SU-DHL-6 (cell line): ENCODE results near the gene GSE1.

Experiments
- H2AFZ ChIP-seq: fragments of 200-600 bp; sonication (generic); 2 replicates; pipeline ENCODE4 v1.6.1; 2014; ENCODE audit warnings: low read depth, mild to moderate bottlenecking, moderate library complexity, mixed read lengths, antibody characterized with exemption, low read length; ENCODE audit not compliant: severe bottlenecking
- H3F3A ChIP-seq: fragments of 200-600 bp; shearing (Covaris generic); 2 replicates; pipeline ENCODE4 v1.6.0; 2016; ENCODE audit warnings: antibody characterized with exemption, mild to moderate bottlenecking; ENCODE audit not compliant: insufficient read depth
- H3K27ac ChIP-seq: fragments of 200-600 bp; sonication (generic); 2 replicates; pipeline ENCODE4 v1.5.1; 2016; ENCODE audit warnings: low read depth, mild to moderate bottlenecking, low read length, moderate library complexity, mixed read lengths
- H3K27me3 ChIP-seq: fragments of 200-600 bp; sonication (generic), shearing (Covaris generic); 2 replicates; pipeline ENCODE4 v1.6.0; 2014; ENCODE audit warnings: mild to moderate bottlenecking, low read length
- H3K36me3 ChIP-seq: fragments of 200-600 bp; sonication (generic); 2 replicates; pipeline ENCODE4 v1.6.1; 2014; ENCODE audit warnings: mild to moderate bottlenecking, low read length, mixed read lengths
- H3K4me2 ChIP-seq: fragments of 300-600, 200-600 bp; shearing (Covaris generic), sonication (generic); 2 replicates; pipeline ENCODE4 v1.6.0; 2014; ENCODE audit warnings: low read length, low read depth, mild to moderate bottlenecking; ENCODE audit not compliant: poor library complexity, severe bottlenecking
- H3K4me3 ChIP-seq: fragments of 200-600 bp; sonication (generic); 2 replicates; pipeline ENCODE4 v1.5.1; 2014; ENCODE audit warnings: antibody characterized with exemption, low read length, mild to moderate bottlenecking, mixed read lengths; ENCODE audit not compliant: insufficient read depth, poor library complexity, severe bottlenecking
- H3K79me2 ChIP-seq: fragments of 200-600 bp; sonication (generic); 2 replicates; pipeline ENCODE4 v1.6.1; 2014; ENCODE audit warnings: mild to moderate bottlenecking, low read length, moderate library complexity; ENCODE audit not compliant: insufficient read depth
- H3K9ac ChIP-seq: fragments of 200-600 bp; sonication (generic); 2 replicates; pipeline ENCODE4 v1.7.0; 2014; ENCODE audit warnings: mild to moderate bottlenecking, low read length
- H3K9me2 ChIP-seq: fragments of 200-600 bp; sonication (generic); replicated peaks from 2 replicates; pipeline ENCODE4 v1.6.1; 2014; ENCODE audit warnings: low read length; ENCODE audit not compliant: insufficient read depth
- H3K9me3 ChIP-seq: fragments of 200-600 bp; sonication (generic); 2 replicates; pipeline ENCODE4 v1.6.1; 2014; ENCODE audit warnings: low read length, mixed read lengths; ENCODE audit not compliant: insufficient read depth
- H4K20me1 ChIP-seq: fragments of 200-600 bp; sonication (generic); 2 replicates; pipeline ENCODE4 v1.6.1; 2014; ENCODE audit warnings: low read depth, mild to moderate bottlenecking, antibody characterized with exemption, low read length, moderate library complexity, mixed read lengths
- CTCF ChIP-seq: fragments of 200-600 bp; sonication (generic); IDR thresholded peaks from one replicate; pipeline ENCODE4 v1.5.1; 2017; ENCODE audit warnings: antibody characterized with exemption, mild to moderate bottlenecking, low read length, moderate library complexity; ENCODE audit not compliant: insufficient read depth, poor library complexity, severe bottlenecking
- EZH2phosphoT487 ChIP-seq: fragments of 200-600 bp; sonication (generic), shearing (Covaris generic); conservative IDR thresholded peaks from 2 replicates; pipeline ENCODE4 v1.6.1; 2018; ENCODE audit warnings: mild to moderate bottlenecking, antibody characterized with exemption, low read length, moderate library complexity, mixed read lengths

Gene GSE1

GRCh38 chr16:85612191-85612800, 826 bp upstream of the GSE1 start:
- Histone ChIP-seq H3K4me2 (peak overlapping the region; percentile 65), H3K4me3 (peak overlapping the region; percentile 55), H2AFZ (no peak overlapping the region), H3K27me3 (no peaks in the 10 kb centered on the region), H3K9me3 (no peaks in the 10 kb centered on the region), H3F3A (no peaks in the 10 kb centered on the region; the same call in 1 of the 2 replicates), H4K20me1 (no peaks in the 10 kb centered on the region), H3K9me2 (no peaks in the 10 kb centered on the region), H3K27ac (no peak overlapping the region), H3K9ac (peak overlapping the region; percentile 52; the same call in 1 of the 2 replicates), H3K79me2 (no peaks in the 10 kb centered on the region), H3K36me3 (no peaks in the 10 kb centered on the region)
- TF ChIP-seq CTCF (no peak), EZH2phosphoT487 (no peak)

- H3F3A ChIP-seq, result no peaks in the 10 kb centered on the region; the same call in 1 of the 2 replicates
- peak overlapping the region; percentile 65 for H3K4me2 ChIP-seq
- H3K36me3 ChIP-seq, result no peaks in the 10 kb centered on the region
- H3K79me2 ChIP-seq, result no peaks in the 10 kb centered on the region
- H3K4me3 ChIP-seq, result peak overlapping the region; percentile 55
- TF ChIP-seq CTCF (no peak), EZH2phosphoT487 (no peak)
- peak overlapping the region; percentile 52 for H3K9ac ChIP-seq
- peak overlapping the region; percentile 46; the same call in 1 of the 2 replicates for H3K27ac ChIP-seq
- H3K9me3 ChIP-seq, result no peaks in the 10 kb centered on the region
- peak overlapping the region; percentile 55 for H2AFZ ChIP-seq
- H3K9me2 ChIP-seq, result no peaks in the 10 kb centered on the region
- H3K27me3 ChIP-seq, result no peaks in the 10 kb centered on the region
- H4K20me1 ChIP-seq, result no peaks in the 10 kb centered on the region
Observed at GRCh38 chr16:85613604-85614337, 649 bp downstream of the GSE1 start.

GRCh38 chr16:85614338-85615013, 1.4 kb downstream of the GSE1 start:
- Histone ChIP-seq H3F3A (no peaks in the 10 kb centered on the region; the same call in 1 of the 2 replicates), H3K4me2 (peak overlapping the region; percentile 65), H3K36me3 (no peaks in the 10 kb centered on the region), H3K4me3 (no peak overlapping the region), H3K79me2 (no peaks in the 10 kb centered on the region), H3K27ac (no peak overlapping the region), H3K9ac (no peak overlapping the region), H3K9me3 (no peaks in the 10 kb centered on the region), H3K27me3 (no peaks in the 10 kb centered on the region), H4K20me1 (no peaks in the 10 kb centered on the region), H3K9me2 (no peaks in the 10 kb centered on the region), H2AFZ (no peak overlapping the region)
- no peak for TF ChIP-seq CTCF
- no peak for TF ChIP-seq EZH2phosphoT487
